Endothelial cell of umbilical vein (primary cell): ENCODE data around the gene IL10RA.

Experiments used
- POLR2A ChIP-seq: IDR thresholded peaks from 2 replicates; pipeline ENCODE4 v1.6.1; 2012; ENCODE audit warnings: low read depth, mild to moderate bottlenecking, control low read depth, low read length
- TF ChIP-seq, protein P1 (sequence below), 2 donors: IDR thresholded peaks; 1 replicate in 1 of 2; 2 replicates in 1 of 2; pipeline ENCODE4 v1.5.1; 2011; ENCODE audit warnings: low read length in 2 of 2, mild to moderate bottlenecking in 2 of 2, moderate library complexity in 2 of 2, control low read depth in 1 of 2, inconsistent platforms in 1 of 2, low read depth in 1 of 2; ENCODE audit not compliant: insufficient read depth in 1 of 2; ENCODE audit errors: extremely low read depth in 1 of 2

DNA sequence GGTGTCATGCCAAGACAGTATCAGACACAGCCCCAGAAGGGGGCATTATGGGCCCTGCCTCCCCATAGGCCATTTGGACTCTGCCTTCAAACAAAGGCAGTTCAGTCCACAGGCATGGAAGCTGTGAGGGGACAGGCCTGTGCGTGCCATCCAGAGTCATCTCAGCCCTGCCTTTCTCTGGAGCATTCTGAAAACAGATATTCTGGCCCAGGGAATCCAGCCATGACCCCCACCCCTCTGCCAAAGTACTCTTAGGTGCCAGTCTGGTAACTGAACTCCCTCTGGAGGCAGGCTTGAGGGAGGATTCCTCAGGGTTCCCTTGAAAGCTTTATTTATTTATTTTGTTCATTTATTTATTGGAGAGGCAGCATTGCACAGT, 14.6 kb downstream of the IL10RA start:
- TF ChIP-seq, protein P1, sequence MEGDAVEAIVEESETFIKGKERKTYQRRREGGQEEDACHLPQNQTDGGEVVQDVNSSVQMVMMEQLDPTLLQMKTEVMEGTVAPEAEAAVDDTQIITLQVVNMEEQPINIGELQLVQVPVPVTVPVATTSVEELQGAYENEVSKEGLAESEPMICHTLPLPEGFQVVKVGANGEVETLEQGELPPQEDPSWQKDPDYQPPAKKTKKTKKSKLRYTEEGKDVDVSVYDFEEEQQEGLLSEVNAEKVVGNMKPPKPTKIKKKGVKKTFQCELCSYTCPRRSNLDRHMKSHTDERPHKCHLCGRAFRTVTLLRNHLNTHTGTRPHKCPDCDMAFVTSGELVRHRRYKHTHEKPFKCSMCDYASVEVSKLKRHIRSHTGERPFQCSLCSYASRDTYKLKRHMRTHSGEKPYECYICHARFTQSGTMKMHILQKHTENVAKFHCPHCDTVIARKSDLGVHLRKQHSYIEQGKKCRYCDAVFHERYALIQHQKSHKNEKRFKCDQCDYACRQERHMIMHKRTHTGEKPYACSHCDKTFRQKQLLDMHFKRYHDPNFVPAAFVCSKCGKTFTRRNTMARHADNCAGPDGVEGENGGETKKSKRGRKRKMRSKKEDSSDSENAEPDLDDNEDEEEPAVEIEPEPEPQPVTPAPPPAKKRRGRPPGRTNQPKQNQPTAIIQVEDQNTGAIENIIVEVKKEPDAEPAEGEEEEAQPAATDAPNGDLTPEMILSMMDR (IDR thresholded peaks at IDR 0.05; ENCODE audit: extremely low read depth in 1 of 2, insufficient read depth in 1 of 2, low read depth in 1 of 2, low read length in 2 of 2) = no peak
- TF ChIP-seq POLR2A = no peak
